ENCODE measurements around the gene TRAF7. TPM values are rescaled to one million over a fixed set of nuclear protein-coding genes. Genes with fewer than 3 reads are reported as not detected.

The TRAF7 gene
- total RNA-seq, 1 experiment from 2014 or later = 199 TPM

GRCh38 chr16:2180962-2181923, 25.7 kb downstream of the TRAF7 start:
- ChIA-PET CTCF (no interaction called here), POLR2A (ENCODE audit: unreplicated experiment) (no interaction called here)
- Histone ChIP-seq H4K20me1 (ENCODE audit: insufficient read depth) (0 out of 2 replicates have a peak, but pooled peaks cover 3% of the 10 kb centered on the region), H3K4me3 (no peak overlapping the region), H3K27me3 (ENCODE audit: insufficient read depth, low read depth) (no peaks in the 10 kb centered on the region), H2AFZ (no peak overlapping the region), H3K27ac (no peak overlapping the region), H3K36me3 (ENCODE audit: low read depth) (no peaks in the 10 kb centered on the region), H3K9me3 (ENCODE audit: insufficient read depth, low read depth) (no peaks in the 10 kb centered on the region), H3K9me2 (ENCODE audit: insufficient read depth) (no peaks in the 10 kb centered on the region), H3F3A (ENCODE audit: insufficient read depth, low read depth) (no peaks in the 10 kb centered on the region; the same call in 1 of the 2 replicates), H3K4me2 (no peak overlapping the region), H3K4me1 (replicated peaks; ENCODE audit: insufficient read depth) (no peaks in the 10 kb centered on the region), H3K79me2 (ENCODE audit: low read depth) (no peaks in the 10 kb centered on the region)
- intact Hi-C loops (cut with micrococcal nuclease; ENCODE audit: unreplicated experiment) = no loop called here
- TF ChIP-seq, protein P1, sequence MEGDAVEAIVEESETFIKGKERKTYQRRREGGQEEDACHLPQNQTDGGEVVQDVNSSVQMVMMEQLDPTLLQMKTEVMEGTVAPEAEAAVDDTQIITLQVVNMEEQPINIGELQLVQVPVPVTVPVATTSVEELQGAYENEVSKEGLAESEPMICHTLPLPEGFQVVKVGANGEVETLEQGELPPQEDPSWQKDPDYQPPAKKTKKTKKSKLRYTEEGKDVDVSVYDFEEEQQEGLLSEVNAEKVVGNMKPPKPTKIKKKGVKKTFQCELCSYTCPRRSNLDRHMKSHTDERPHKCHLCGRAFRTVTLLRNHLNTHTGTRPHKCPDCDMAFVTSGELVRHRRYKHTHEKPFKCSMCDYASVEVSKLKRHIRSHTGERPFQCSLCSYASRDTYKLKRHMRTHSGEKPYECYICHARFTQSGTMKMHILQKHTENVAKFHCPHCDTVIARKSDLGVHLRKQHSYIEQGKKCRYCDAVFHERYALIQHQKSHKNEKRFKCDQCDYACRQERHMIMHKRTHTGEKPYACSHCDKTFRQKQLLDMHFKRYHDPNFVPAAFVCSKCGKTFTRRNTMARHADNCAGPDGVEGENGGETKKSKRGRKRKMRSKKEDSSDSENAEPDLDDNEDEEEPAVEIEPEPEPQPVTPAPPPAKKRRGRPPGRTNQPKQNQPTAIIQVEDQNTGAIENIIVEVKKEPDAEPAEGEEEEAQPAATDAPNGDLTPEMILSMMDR (conservative IDR thresholded peaks at IDR 0.05) = no peak
- TF ChIP-seq EZH2 (IDR thresholded peaks at IDR 0.05; ENCODE audit: low read depth) = no peak
- no peak for DNase-seq
- BruUV-seq (replicated peaks) = no TSS peak

DNA sequence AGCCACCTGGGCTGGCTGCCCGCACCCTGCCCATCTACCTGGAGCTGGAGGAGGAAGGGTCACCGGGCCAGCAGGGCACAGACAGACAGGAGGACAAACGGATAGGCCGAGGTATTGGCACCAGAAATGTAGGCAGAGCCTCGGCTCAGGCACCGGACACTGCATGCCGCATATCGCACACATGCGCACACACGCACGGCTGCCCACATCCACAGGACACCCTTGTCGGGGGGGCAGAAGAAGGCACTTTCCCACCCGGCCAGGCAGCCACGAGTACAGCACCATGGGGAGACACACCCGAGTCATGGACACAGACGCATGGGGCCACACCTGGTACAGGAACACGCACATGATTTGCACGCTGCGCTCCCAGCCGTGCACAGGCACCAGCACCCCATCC, 26.4 kb downstream of the TRAF7 start:
- CTCF ChIA-PET = no interaction called here
- Histone ChIP-seq H3F3A (ENCODE audit: insufficient read depth, low read depth) (no peaks in the 10 kb centered on the region), H3K27me3 (ENCODE audit: insufficient read depth, low read depth) (no peaks in the 10 kb centered on the region), H2AFZ (no peak overlapping the region), H3K9me2 (ENCODE audit: insufficient read depth) (no peaks in the 10 kb centered on the region), H4K20me1 (ENCODE audit: insufficient read depth) (0 out of 2 replicates have a peak, but pooled peaks cover 3% of the 10 kb centered on the region), H3K4me2 (no peak overlapping the region), H3K79me2 (ENCODE audit: low read depth) (no peaks in the 10 kb centered on the region), H3K4me3 (no peak overlapping the region), H3K4me1 (replicated peaks; ENCODE audit: insufficient read depth) (no peaks in the 10 kb centered on the region), H3K27ac (no peak overlapping the region), H3K9me3 (ENCODE audit: insufficient read depth, low read depth) (no peaks in the 10 kb centered on the region), H3K36me3 (ENCODE audit: low read depth) (no peaks in the 10 kb centered on the region)
- BruUV-seq (replicated peaks) = no TSS peak
- intact Hi-C loops (cut with micrococcal nuclease; ENCODE audit: unreplicated experiment) = no loop called here
- TF ChIP-seq EZH2 (IDR thresholded peaks at IDR 0.05; ENCODE audit: low read depth) = no peak
- TF ChIP-seq, protein P1 (conservative IDR thresholded peaks at IDR 0.05) = no peak
- POLR2A ChIA-PET (ENCODE audit: unreplicated experiment) = no interaction called here
- no peak for DNase-seq

GRCh38 chr16:2183671-2184070, 28.1 kb downstream of the TRAF7 start:
- POLR2A ChIA-PET (ENCODE audit: unreplicated experiment) = no interaction called here
- Histone ChIP-seq H3K4me1 (replicated peaks; ENCODE audit: insufficient read depth) (no peaks in the 10 kb centered on the region), H3K27ac (no peak overlapping the region), H3K4me3 (no peak overlapping the region), H3F3A (ENCODE audit: insufficient read depth, low read depth) (no peaks in the 10 kb centered on the region), H3K36me3 (ENCODE audit: low read depth) (no peaks in the 10 kb centered on the region), H3K9me2 (ENCODE audit: insufficient read depth) (no peaks in the 10 kb centered on the region), H3K79me2 (ENCODE audit: low read depth) (no peaks in the 10 kb centered on the region), H3K4me2 (no peak overlapping the region), H4K20me1 (ENCODE audit: insufficient read depth) (no peaks in the 10 kb centered on the region), H3K27me3 (ENCODE audit: insufficient read depth, low read depth) (no peaks in the 10 kb centered on the region), H3K9me3 (ENCODE audit: insufficient read depth, low read depth) (no peaks in the 10 kb centered on the region), H2AFZ (no peak overlapping the region)
- CTCF ChIA-PET = no interaction called here
- intact Hi-C loops (cut with micrococcal nuclease; ENCODE audit: unreplicated experiment) = no loop called here
- no peak for DNase-seq
- no TSS peak for BruUV-seq (replicated peaks)
- TF ChIP-seq, protein P1 (conservative IDR thresholded peaks at IDR 0.05) = no peak
- no peak for TF ChIP-seq EZH2 (IDR thresholded peaks at IDR 0.05; ENCODE audit: low read depth)

Measured in PC-9 (cell line).